ENCODE measurements around the gene KBTBD13.

KBTBD13 gene

DNA sequence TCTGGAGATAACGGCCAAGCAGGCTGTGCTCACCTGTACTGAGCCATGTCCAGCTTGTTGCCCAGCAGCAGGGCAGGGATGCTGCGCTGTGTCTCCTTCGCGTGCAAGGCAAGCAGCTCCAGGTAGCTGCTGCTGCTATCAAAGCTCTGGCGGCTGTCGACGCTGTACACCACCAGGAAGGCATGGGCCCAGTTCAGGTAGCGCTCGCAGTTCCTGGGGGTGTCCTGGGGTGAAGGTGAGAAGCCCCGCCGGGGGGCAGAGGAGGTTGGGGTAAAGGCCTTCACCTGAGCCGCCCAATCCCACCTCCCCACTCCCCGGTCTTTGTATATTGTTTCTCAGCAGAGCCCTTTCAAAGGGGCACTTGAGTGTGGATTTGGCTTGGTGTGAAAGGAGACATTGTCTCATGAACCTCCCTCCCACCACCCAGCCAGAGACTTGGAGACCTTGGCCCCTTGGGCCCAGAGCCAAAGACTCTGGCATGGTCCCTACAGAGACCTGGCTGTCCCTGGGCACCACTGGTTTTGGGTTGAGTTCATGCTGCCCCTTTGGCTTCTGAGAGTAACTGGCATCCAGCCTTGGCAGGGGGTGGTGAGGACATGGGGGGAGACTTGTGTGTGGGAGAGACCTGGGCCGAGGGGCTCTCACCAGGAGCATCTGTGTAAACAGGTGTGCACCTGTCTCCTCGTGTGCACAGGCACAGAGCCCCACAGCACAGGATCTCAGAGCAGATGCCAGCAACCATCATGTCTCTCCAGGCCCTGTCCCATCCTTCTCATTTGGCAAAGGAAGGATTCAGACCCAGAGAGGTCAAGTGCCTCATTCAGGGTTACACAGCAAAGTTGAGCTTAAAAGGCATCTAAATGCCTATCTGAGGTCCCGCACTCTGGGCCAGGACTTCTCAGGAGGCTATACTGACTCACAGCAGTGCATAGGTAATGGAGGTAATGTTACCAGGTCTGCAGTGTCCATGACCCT, 17.9 kb upstream of the KBTBD13 start:
- no peak overlapping the region for H3K4me3 Mint-ChIP-seq
- H3K27me3 Mint-ChIP-seq, result no peaks in the 10 kb centered on the region
- DNase-seq, result no peak
- no peaks in the 10 kb centered on the region for H3K36me3 Mint-ChIP-seq (ENCODE audit: low read depth)
- H3K27ac Mint-ChIP-seq, result no peak overlapping the region
- H3K9me3 Mint-ChIP-seq, result no peaks in the 10 kb centered on the region
- no peaks in the 10 kb centered on the region for H3K4me1 Mint-ChIP-seq (ENCODE audit: low read depth)

DNA sequence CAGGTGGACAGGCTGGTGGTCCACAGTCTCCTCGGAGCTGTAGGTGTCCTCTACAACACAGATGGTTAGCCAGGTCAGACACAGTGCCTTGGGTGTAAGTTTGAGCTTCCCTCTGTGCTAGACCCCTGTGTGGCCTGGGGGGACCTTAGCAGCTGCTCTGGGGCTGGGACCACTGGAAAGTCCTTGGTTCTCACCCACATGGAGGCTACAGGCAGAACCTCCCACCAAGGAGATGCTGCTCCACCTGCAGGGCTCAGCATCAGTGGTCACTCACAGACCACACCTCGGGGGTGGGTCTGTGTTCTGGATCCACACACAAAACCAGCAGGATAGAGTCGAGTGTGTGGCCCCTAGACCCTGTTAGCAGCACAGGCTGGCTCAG, 17.2 kb upstream of the KBTBD13 start:
- no peak for DNase-seq
- no peak overlapping the region for H3K4me3 Mint-ChIP-seq
- H3K27ac Mint-ChIP-seq, result no peak overlapping the region
- no peaks in the 10 kb centered on the region for H3K36me3 Mint-ChIP-seq (ENCODE audit: low read depth)
- H3K27me3 Mint-ChIP-seq, result no peaks in the 10 kb centered on the region
- H3K9me3 Mint-ChIP-seq, result no peaks in the 10 kb centered on the region
- no peaks in the 10 kb centered on the region for H3K4me1 Mint-ChIP-seq (ENCODE audit: low read depth)

DNA sequence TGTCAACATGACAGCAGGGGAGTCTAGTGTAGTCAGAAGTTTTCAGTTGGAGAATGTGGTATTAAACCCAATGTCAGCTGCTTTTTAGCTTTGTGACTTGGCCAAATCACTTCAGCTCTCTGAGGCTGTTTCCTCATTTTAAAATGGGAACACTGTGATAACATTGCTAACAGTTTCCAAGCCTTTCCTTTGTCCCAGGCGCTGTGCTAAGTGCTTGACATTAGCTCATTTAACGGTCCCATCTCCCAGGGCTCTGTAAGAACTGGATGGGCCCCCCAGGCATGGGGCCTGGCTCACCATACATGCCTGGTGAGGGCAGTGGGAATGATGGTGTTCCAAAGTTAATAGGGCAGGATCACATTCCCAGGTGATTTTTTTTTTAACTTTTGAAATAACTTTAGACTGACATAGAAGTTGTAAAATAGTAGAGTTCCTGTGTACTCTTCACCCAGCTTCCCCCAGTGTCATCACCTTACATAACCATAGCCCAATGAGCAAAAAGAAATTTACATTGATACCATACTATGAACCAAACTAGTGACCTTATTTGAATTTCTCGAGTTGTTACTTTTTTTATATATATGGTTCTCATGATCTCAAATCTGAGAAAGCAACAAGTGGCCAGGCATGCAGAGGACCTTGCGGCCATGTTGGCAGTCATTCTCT, 16.5 kb upstream of the KBTBD13 start:
- DNase-seq, result no peak
- no peaks in the 10 kb centered on the region for H3K9me3 Mint-ChIP-seq
- H3K27ac Mint-ChIP-seq, result no peak overlapping the region
- peaks cover 3% of the 10 kb centered on the region for H3K27me3 Mint-ChIP-seq
- H3K36me3 Mint-ChIP-seq (ENCODE audit: low read depth), result no peaks in the 10 kb centered on the region
- no peak overlapping the region for H3K4me3 Mint-ChIP-seq
- H3K4me1 Mint-ChIP-seq (ENCODE audit: low read depth), result no peaks in the 10 kb centered on the region

DNA sequence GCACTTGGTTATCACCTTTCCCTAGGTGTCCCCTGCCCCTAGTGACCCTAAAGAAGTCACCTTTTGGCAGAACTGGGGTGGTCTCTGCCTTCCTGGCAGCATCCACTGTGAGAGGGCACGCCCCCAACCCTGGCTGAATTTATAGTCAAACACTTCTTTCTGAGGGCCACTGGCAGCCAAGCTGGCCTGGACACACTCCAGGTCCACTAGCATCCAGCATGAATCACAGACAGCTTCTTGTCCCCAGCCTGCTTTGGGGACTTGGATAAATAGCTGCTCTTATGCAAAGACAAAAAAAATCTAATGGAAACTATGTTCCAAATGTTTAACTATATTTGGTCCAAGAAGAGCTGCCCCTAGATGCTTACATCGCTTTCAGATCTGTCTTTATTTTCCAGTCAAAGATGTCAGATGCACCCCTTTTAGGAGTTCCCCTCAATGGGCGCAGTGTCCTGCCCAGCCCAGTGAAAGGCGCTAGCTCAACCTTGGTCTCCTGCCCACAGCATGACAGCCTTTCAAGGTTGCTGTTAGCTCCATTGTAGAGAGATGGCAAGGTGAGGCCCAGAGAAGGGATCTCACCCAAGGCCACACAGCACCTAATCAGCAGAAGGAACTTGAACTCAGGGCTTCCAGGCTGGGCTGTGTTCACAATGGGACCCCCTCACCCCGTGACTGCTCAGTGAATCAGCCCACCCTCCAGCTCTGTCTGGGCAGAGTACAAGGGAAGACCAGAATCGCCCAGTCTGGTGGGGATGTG, 15.7 kb upstream of the KBTBD13 start:
- Mint-ChIP-seq H3K36me3 (ENCODE audit: low read depth) (no peaks in the 10 kb centered on the region), H3K27me3 (peaks cover 10% of the 10 kb centered on the region), H3K9me3 (no peaks in the 10 kb centered on the region), H3K4me3 (no peak overlapping the region), H3K27ac (no peak overlapping the region), H3K4me1 (ENCODE audit: low read depth) (no peaks in the 10 kb centered on the region)
- DNase-seq, result no peak

DNA sequence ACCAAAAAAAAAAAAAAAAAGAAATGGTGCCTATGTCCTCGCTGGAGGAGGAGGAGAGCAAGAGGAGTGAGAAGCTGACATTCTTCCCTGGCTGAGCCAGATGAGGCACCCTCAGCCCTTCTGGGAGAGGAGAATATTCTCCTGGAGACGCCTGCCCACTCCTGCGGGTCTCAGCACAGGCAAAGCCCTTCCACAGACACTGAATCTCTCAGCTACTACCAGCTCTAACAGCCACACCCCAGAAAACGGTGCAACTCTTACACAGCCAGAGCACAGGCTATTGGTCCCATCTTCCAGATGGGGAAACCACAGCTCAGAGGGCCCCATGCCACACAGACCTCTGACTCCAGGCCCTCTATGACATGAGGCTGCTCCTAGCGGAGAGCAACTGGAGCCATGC, 14.5 kb upstream of the KBTBD13 start:
- Mint-ChIP-seq H3K4me3 (no peak overlapping the region), H3K27ac (no peak overlapping the region), H3K36me3 (ENCODE audit: low read depth) (no peaks in the 10 kb centered on the region), H3K9me3 (no peaks in the 10 kb centered on the region), H3K27me3 (peaks cover 22% of the 10 kb centered on the region), H3K4me1 (ENCODE audit: low read depth) (no peaks in the 10 kb centered on the region)
- DNase-seq, result no peak

DNA sequence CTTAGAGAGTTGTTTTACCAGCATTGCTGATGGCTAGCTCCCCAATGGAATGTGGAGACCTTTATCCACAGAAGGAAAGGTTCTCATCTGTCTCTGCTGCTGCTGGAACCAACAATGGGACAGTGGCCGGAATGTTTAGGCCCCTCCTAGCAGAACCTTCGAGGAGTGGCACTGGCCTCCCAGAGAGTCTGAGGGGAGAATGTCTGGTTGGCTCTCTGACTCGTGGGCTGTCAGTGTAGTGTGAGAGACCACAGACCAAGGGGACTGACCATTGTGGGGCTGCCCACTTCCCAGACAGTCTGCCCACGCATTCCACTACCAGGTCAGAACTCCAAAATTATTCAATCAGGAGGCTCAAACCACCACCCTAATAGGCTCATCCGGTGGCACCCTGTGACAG, 13.8 kb upstream of the KBTBD13 start:
- Mint-ChIP-seq H3K27me3 (peaks cover 27% of the 10 kb centered on the region), H3K4me3 (no peak overlapping the region), H3K27ac (no peak overlapping the region), H3K36me3 (ENCODE audit: low read depth) (no peaks in the 10 kb centered on the region), H3K9me3 (no peaks in the 10 kb centered on the region), H3K4me1 (ENCODE audit: low read depth) (peaks cover 4% of the 10 kb centered on the region)
- no peak for DNase-seq

DNA sequence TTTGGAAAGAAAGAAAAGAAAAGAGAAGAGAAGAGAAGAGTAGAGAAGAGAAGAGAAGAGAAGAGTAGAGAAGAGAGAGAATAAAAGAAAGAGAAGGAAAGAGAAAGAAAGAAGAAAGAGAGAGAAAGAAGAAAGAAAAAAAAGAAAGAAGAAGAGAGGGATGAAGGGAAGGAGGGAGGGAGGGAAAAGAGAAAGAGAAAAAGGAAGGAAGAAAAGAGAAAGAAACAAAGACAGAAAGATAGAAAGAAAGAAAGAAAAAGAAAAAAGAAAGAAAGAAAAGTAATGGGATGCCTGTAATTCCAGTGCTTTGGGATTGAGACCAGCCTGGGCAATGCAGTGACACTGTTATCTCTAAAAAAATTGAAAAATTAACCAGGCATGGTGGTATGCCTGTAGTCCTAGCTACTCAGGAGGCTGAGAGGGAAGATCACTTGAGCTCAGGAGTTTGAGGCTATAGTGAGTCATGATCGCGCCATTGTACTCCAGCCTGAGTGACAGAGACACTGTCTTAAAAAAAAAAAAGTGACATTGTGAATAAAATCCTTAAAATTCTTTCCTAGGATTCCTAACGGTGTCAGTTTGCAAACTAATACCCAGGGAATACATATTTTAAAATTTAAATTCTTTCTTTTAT, 10.4 kb upstream of the KBTBD13 start:
- DNase-seq, result no peak
- Mint-ChIP-seq H3K4me1 (ENCODE audit: low read depth) (peaks cover 6% of the 10 kb centered on the region), H3K36me3 (ENCODE audit: low read depth) (no peaks in the 10 kb centered on the region), H3K27ac (no peak overlapping the region), H3K27me3 (peaks cover 48% of the 10 kb centered on the region), H3K4me3 (no peak overlapping the region), H3K9me3 (no peaks in the 10 kb centered on the region)

DNA sequence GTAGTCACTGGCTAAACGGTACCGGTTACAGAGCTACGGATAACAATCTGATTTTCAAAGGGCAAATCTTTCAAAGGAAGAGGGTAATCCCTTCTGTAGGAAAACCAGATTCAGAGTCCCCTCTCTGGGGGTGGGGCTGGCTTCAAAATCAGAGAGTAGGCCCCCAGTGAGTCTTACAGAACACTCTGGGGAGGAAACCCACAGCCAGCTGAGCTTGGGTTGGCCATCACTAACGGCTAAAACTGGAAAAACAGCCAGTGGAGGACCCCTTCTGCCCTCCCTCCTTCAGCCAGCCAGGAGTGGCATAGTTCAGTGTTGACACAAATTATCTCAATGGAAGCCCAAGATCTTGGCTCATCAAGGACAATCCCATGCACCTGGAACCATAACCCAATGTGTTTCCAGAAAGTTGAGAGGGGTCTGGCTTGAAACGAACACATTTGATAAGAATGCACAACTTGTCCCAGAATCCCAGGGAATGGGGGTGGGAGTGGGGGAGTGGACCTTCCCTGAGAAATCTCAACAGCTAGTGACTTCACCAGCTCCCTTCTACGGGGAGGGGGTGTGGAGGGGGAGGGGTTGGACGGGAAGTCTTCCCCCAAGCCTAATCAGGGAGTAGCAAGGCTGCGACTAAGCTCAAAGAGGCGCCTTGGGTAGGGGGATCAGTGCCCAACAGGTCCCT, 9.8 kb upstream of the KBTBD13 start:
- peaks cover 48% of the 10 kb centered on the region for H3K27me3 Mint-ChIP-seq
- H3K4me1 Mint-ChIP-seq (ENCODE audit: low read depth), result peaks cover 6% of the 10 kb centered on the region
- no peak overlapping the region for H3K4me3 Mint-ChIP-seq
- no peak for DNase-seq
- H3K36me3 Mint-ChIP-seq (ENCODE audit: low read depth), result no peaks in the 10 kb centered on the region
- H3K27ac Mint-ChIP-seq, result no peak overlapping the region
- no peaks in the 10 kb centered on the region for H3K9me3 Mint-ChIP-seq

DNA sequence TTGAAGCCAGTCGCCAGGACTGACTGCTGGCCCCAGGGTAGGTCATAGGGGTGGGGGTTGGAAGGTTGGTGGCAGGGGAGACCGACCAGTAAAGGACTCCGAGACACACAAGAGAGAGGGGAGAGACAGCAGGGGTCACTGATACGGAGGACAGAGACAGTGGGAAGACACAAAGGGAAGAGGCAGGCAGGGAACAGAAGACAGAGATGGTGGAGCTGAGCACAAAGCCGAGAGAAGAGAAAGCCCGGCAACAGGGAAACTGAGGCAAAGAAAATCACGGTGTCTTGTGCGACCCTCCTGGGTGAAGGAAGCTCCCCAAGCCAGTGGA, 9.3 kb upstream of the KBTBD13 start:
- H3K9me3 Mint-ChIP-seq, result no peaks in the 10 kb centered on the region
- no peak for DNase-seq
- H3K27ac Mint-ChIP-seq, result no peak overlapping the region
- peaks cover 48% of the 10 kb centered on the region for H3K27me3 Mint-ChIP-seq
- H3K36me3 Mint-ChIP-seq (ENCODE audit: low read depth), result no peaks in the 10 kb centered on the region
- peaks cover 6% of the 10 kb centered on the region for H3K4me1 Mint-ChIP-seq (ENCODE audit: low read depth)
- H3K4me3 Mint-ChIP-seq, result no peak overlapping the region

DNA sequence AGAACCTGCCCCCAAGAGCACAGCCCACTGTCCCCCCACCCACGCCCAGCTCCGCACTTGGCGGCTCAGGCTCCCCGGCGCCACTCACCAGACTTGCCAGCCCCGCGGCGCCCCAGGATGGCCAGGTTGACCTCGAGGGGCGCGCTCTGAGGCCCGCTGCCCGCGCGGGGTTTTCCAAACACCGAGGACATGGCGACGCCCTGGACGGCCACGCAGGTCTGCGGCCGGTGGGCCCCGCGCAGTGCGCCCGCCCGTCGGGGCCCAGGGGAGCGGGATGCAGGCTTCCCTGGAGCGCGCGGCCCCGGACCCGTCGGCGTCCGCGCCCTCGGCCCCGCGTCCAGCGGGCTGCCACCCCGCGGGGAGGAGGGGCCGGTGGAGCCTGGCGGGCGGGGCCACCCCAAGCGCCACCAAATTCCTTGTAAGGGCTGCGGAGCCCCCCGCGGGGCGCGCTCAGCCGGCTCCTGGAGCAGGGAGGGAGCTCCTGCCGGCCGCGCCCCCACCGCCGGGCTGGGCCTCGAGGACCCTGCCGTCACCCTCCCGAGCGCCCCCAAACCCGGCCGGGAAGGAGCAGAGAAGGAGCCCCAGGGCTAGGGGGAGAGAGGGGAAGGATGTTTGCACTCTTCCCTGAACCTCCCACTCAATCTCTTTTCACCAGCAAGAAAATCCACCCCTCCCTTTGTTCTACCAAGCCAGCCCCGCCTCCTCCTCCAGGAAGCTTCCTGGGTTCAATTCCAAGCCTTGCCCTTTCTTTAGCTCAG, 8.7 kb upstream of the KBTBD13 start, which contains the start of gene RASL12:
Gene RASL12 (minus strand): TSS at position 347 of the 758 bp plus-strand sequence. CDS start 156 bp downstream, at position 191.
- Mint-ChIP-seq H3K27ac (no peak within 1 kb of the TSS), H3K4me1 (ENCODE audit: low read depth) (peaks cover 6% of the 10 kb centered on the region), H3K27me3 (peaks cover 48% of the 10 kb centered on the region), H3K36me3 (ENCODE audit: low read depth) (no peaks in the 10 kb centered on the region), H3K4me3 (peak within 1 kb of the TSS; percentile 36), H3K9me3 (no peaks in the 10 kb centered on the region)
- DNase-seq, result no peak

DNA sequence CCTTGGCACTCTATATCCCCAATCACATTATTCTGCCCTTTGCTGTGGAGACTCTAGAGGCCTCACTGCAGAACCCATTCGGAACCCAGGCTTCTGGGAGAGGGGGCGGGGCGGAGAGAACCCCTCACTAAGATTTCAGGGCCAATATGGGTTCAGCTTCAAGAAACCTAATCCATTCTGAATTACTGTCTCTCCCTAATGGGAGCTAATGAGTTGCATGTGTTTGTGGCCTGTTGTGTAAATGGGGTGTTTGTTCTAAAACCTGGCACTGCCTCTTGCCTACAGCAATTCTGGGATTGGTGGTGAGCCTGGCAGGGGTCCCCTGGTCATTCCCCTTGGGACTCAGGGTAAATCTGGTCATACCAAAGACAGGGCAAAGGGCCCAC, 8.2 kb upstream of the KBTBD13 start:
- H3K4me3 Mint-ChIP-seq, result peak overlapping the region; percentile 36
- DNase-seq, result no peak
- H3K9me3 Mint-ChIP-seq, result no peaks in the 10 kb centered on the region
- H3K36me3 Mint-ChIP-seq (ENCODE audit: low read depth), result no peaks in the 10 kb centered on the region
- H3K27ac Mint-ChIP-seq, result no peak overlapping the region
- peaks cover 6% of the 10 kb centered on the region for H3K4me1 Mint-ChIP-seq (ENCODE audit: low read depth)
- H3K27me3 Mint-ChIP-seq, result peaks cover 48% of the 10 kb centered on the region

DNA sequence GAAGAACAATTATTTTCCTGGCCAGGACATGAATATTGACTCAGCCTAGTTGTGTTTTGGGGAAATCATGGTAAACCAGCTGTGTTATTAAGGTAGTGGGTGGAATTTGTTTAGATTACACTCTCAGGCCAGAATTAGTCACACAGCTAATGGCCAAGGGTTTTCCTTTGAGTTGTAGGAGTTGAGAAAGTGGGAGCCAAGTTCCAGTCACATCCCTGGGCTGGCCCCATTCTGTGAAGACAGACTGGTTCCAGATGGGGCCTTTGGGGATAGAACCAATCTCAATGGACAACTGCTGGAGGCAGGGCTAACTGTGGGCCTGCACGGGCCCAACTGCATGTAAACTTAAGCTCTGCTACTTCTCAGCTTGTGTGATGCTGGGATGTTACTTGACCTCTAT, 7.4 kb upstream of the KBTBD13 start:
- peaks cover 48% of the 10 kb centered on the region for H3K27me3 Mint-ChIP-seq
- H3K4me3 Mint-ChIP-seq, result no peak overlapping the region
- H3K27ac Mint-ChIP-seq, result no peak overlapping the region
- no peaks in the 10 kb centered on the region for H3K36me3 Mint-ChIP-seq (ENCODE audit: low read depth)
- H3K9me3 Mint-ChIP-seq, result no peaks in the 10 kb centered on the region
- peaks cover 6% of the 10 kb centered on the region for H3K4me1 Mint-ChIP-seq (ENCODE audit: low read depth)
- no peak for DNase-seq

DNA sequence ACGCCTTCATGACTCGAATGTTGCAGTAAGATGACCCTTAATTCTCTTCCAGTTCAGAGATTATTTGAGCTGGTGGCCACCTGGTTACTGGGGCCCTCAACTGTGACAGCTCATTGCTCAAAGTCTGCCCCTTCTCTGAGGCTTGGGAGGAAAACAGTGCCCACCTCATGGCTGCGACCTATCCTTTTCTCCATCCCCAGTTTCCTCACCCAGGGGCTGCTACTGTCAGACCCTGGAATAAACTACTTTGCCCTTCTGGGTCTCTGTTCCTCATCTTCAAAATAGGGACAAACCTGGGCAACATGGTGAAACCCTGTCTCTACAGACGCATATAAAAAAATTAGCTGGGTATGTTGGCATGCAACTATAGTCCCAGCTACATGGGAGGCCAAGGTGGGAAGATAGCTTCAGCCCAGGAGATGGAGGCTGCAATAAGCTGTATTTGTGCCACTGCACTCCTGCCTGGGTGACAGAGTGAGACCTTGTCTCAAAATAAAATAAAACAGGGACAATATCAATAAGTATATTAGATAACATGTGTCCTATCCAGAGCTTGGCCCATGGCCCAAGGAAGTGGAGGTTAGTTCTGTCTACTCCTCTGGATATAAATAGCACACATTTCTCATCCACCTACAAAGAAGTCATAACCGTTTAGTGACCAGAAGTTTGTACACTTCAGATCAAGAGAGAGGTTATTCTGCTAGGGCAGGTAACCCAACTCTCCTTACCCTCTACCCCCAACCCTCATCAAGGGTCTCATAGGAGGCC, 6.6 kb upstream of the KBTBD13 start:
- Mint-ChIP-seq H3K4me1 (ENCODE audit: low read depth) (peaks cover 6% of the 10 kb centered on the region), H3K9me3 (no peaks in the 10 kb centered on the region), H3K27me3 (peaks cover 46% of the 10 kb centered on the region), H3K36me3 (ENCODE audit: low read depth) (no peaks in the 10 kb centered on the region), H3K27ac (no peak overlapping the region), H3K4me3 (no peak overlapping the region)
- no peak for DNase-seq

Data from activated T-cell treated with anti-CD3 and anti-CD28 coated beads, Interleukin-2, amount 50 U/mL, for 24 hours (primary cell).